Measurements from ENCODE around the gene DIS3L. TPM values are rescaled to one million over a fixed set of nuclear protein-coding genes. Genes with fewer than 3 reads are reported as not detected.

DIS3L gene
- total and polyA plus RNA-seq, 2 of the 13 experiments (the other 11 are each of a cell fraction or from before 2014, with no cell fraction given) = 21.0 to 50.5 TPM

GRCh38 chr15:66288093-66288492 lies 5.3 kb upstream of the DIS3L start (continued):
- no peak for TF ChIP-seq FUBP1 (CRISPR knock-in tag; IDR thresholded peaks at IDR 0.05; ENCODE audit: borderline replicate concordance)
- TF ChIP-seq ZNF891 (CRISPR knock-in tag; IDR thresholded peaks at IDR 0.05) = no peak
- TF ChIP-seq CENPX (CRISPR knock-in tag; IDR thresholded peaks at IDR 0.05) = no peak
- TF ChIP-seq MLLT10 (CRISPR knock-in tag; IDR thresholded peaks at IDR 0.05) = no peak
- no peak for TF ChIP-seq CHD4 (IDR thresholded peaks at IDR 0.05; ENCODE audit: borderline replicate concordance, low read length)
- TF ChIP-seq CBX2 (IDR thresholded peaks at IDR 0.05; ENCODE audit: low read depth, low read length) = no peak
- TF ChIP-seq CBX2 (CRISPR knock-in tag; IDR thresholded peaks at IDR 0.05; ENCODE audit: low read depth) = no peak
- no peak for TF ChIP-seq ARNT (IDR thresholded peaks at IDR 0.05)
- TF ChIP-seq IKZF1 (IDR thresholded peaks at IDR 0.05) = no peak
- no peak for TF ChIP-seq ADNP (CRISPR knock-in tag; IDR thresholded peaks at IDR 0.05)
- TF ChIP-seq ZNF737 (CRISPR knock-in tag; IDR thresholded peaks at IDR 0.05; ENCODE audit: borderline replicate concordance) = no peak
- TF ChIP-seq PRDM4 (CRISPR knock-in tag; IDR thresholded peaks at IDR 0.05; ENCODE audit: borderline replicate concordance) = no peak
- TF ChIP-seq, protein P1, sequence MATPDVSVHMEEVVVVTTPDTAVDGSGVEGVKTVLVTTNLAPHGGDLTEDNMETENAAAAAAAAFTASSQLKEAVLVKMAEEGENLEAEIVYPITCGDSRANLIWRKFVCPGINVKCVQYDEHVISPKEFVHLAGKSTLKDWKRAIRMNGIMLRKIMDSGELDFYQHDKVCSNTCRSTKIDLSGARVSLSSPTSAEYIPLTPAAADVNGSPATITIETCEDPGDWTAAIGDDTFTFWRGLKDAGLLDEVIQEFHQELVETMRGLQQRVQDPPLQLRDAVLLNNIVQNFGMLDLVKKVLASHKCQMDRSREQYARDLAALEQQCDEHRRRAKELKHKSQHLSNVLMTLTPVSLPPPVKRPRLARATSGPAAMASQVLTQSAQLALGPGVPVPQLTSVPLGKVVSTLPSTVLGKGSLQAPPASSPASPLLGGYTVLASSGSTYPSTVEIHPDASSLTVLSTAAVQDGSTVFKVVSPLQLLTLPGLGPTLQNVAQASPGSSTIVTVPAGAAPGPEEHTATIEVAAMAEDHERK (CRISPR knock-in tag; IDR thresholded peaks at IDR 0.05; ENCODE audit: low read depth) = no peak
- TF ChIP-seq, protein P2, sequence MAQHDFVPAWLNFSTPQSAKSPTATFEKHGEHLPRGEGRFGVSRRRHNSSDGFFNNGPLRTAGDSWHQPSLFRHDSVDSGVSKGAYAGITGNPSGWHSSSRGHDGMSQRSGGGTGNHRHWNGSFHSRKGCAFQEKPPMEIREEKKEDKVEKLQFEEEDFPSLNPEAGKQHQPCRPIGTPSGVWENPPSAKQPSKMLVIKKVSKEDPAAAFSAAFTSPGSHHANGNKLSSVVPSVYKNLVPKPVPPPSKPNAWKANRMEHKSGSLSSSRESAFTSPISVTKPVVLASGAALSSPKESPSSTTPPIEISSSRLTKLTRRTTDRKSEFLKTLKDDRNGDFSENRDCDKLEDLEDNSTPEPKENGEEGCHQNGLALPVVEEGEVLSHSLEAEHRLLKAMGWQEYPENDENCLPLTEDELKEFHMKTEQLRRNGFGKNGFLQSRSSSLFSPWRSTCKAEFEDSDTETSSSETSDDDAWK (CRISPR knock-in tag; IDR thresholded peaks at IDR 0.05) = no peak
- no peak for TF ChIP-seq JARID2 (CRISPR knock-in tag; IDR thresholded peaks at IDR 0.05; ENCODE audit: insufficient replicate concordance)
- TF ChIP-seq POLR2AphosphoS2 (IDR thresholded peaks at IDR 0.05; ENCODE audit: low read depth, low read length) = no peak
- TF ChIP-seq, protein P3, sequence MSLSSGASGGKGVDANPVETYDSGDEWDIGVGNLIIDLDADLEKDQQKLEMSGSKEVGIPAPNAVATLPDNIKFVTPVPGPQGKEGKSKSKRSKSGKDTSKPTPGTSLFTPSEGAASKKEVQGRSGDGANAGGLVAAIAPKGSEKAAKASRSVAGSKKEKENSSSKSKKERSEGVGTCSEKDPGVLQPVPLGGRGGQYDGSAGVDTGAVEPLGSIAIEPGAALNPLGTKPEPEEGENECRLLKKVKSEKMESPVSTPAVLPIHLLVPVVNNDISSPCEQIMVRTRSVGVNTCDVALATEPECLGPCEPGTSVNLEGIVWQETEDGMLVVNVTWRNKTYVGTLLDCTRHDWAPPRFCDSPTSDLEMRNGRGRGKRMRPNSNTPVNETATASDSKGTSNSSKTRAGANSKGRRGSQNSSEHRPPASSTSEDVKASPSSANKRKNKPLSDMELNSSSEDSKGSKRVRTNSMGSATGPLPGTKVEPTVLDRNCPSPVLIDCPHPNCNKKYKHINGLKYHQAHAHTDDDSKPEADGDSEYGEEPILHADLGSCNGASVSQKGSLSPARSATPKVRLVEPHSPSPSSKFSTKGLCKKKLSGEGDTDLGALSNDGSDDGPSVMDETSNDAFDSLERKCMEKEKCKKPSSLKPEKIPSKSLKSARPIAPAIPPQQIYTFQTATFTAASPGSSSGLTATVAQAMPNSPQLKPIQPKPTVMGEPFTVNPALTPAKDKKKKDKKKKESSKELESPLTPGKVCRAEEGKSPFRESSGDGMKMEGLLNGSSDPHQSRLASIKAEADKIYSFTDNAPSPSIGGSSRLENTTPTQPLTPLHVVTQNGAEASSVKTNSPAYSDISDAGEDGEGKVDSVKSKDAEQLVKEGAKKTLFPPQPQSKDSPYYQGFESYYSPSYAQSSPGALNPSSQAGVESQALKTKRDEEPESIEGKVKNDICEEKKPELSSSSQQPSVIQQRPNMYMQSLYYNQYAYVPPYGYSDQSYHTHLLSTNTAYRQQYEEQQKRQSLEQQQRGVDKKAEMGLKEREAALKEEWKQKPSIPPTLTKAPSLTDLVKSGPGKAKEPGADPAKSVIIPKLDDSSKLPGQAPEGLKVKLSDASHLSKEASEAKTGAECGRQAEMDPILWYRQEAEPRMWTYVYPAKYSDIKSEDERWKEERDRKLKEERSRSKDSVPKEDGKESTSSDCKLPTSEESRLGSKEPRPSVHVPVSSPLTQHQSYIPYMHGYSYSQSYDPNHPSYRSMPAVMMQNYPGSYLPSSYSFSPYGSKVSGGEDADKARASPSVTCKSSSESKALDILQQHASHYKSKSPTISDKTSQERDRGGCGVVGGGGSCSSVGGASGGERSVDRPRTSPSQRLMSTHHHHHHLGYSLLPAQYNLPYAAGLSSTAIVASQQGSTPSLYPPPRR (CRISPR knock-in tag; IDR thresholded peaks at IDR 0.05; ENCODE audit: borderline replicate concordance) = no peak

All from HepG2 (cell line).